Activated naive CD8-positive, alpha-beta T cell treated with anti-CD3 and anti-CD28 coated beads, Interleukin-2, amount 10 ng/mL, durations not matched to agents 7 days and 5 days (primary cell): Measurements from ENCODE around the gene GPR78. TPM values are rescaled to one million over a fixed set of nuclear protein-coding genes. Genes with fewer than 3 reads are reported as not detected.

ENCODE experiments used
- ATAC-seq: fragments of 150-1000 bp; cut with Tn5 transposase; one replicate; pipeline ENCODE4 v1.10.0; 2021; ENCODE audit warnings: low read depth, moderate library complexity
- POLR2A ChIA-PET: fragments of 350-600 bp; sonication (Branson Sonifier 250); formaldehyde crosslinking; loops from one replicate; lab custom pipeline; 2021; ENCODE audit warnings: antibody characterized with exemption; lab: Charles Lee
- DNase-seq: peaks from one replicate; pipeline ENCODE4 v3.0.0; 2021
- H3K27ac Mint-ChIP-seq: one replicate; pipeline ENCODE4 v1.8.0; 2022; ENCODE audit warnings: mild to moderate bottlenecking, mixed read lengths
- H3K27me3 Mint-ChIP-seq: one replicate; pipeline ENCODE4 v1.8.0; 2022; ENCODE audit warnings: mild to moderate bottlenecking, moderate library complexity, mixed read lengths
- H3K36me3 Mint-ChIP-seq: one replicate; pipeline ENCODE4 v1.8.0; 2021; ENCODE audit warnings: mild to moderate bottlenecking, mixed read lengths
- H3K4me1 Mint-ChIP-seq: one replicate; pipeline ENCODE4 v1.8.0; 2021; ENCODE audit warnings: mixed read lengths
- H3K4me3 Mint-ChIP-seq: one replicate; pipeline ENCODE4 v1.8.0; 2022; ENCODE audit warnings: mild to moderate bottlenecking, moderate library complexity, mixed read lengths
- H3K9me3 Mint-ChIP-seq: one replicate; pipeline ENCODE4 v1.8.0; 2021; ENCODE audit warnings: mixed read lengths
- total RNA-seq, 2 experiments: library from RNA; stranded (reverse); gene quantifications; one replicate each; pipeline ENCODE4 v1.2.3, GENCODE V29; 2021

Gene GPR78
- total RNA-seq, 2 experiments from 2014 or later = not detected

- Mint-ChIP-seq H3K4me1 (no peaks in the 10 kb centered on the region), H3K27me3 (no peaks in the 10 kb centered on the region), H3K9me3 (no peaks in the 10 kb centered on the region), H3K4me3 (no peak overlapping the region), H3K27ac (no peak overlapping the region), H3K36me3 (no peaks in the 10 kb centered on the region)
- DNase-seq (no peak), ATAC-seq (no peak)
- POLR2A ChIA-PET = no interaction called here
Measured at GRCh38 chr4:8550691-8551090, 29.5 kb upstream of the GPR78 start.

GRCh38 chr4:8552024-8552423 lies 28.2 kb upstream of the GPR78 start:
- Mint-ChIP-seq H3K9me3 (no peaks in the 10 kb centered on the region), H3K4me1 (no peaks in the 10 kb centered on the region), H3K4me3 (no peak overlapping the region), H3K27me3 (no peaks in the 10 kb centered on the region), H3K36me3 (no peaks in the 10 kb centered on the region), H3K27ac (no peak overlapping the region)
- DNase-seq = no peak
- POLR2A ChIA-PET = no interaction called here
- no peak for ATAC-seq

- H3K27ac Mint-ChIP-seq = no peak overlapping the region
- POLR2A ChIA-PET = no interaction called here
- no peaks in the 10 kb centered on the region for H3K27me3 Mint-ChIP-seq
- no peaks in the 10 kb centered on the region for H3K4me1 Mint-ChIP-seq
- no peak overlapping the region for H3K4me3 Mint-ChIP-seq
- ATAC-seq = no peak
- H3K36me3 Mint-ChIP-seq = no peaks in the 10 kb centered on the region
- H3K9me3 Mint-ChIP-seq = no peaks in the 10 kb centered on the region
- DNase-seq = no peak
Measured at GRCh38 chr4:8552581-8553205, 27.5 kb upstream of the GPR78 start.

- Mint-ChIP-seq H3K4me3 (no peak overlapping the region), H3K9me3 (no peaks in the 10 kb centered on the region), H3K27ac (no peak overlapping the region), H3K27me3 (no peaks in the 10 kb centered on the region), H3K4me1 (no peaks in the 10 kb centered on the region), H3K36me3 (no peaks in the 10 kb centered on the region)
- ATAC-seq = no peak
- DNase-seq = no peak
- POLR2A ChIA-PET = no interaction called here
Measured at GRCh38 chr4:8553216-8553615, 27.0 kb upstream of the GPR78 start.

- H3K9me3 Mint-ChIP-seq = no peaks in the 10 kb centered on the region
- H3K4me3 Mint-ChIP-seq = no peak overlapping the region
- DNase-seq (no peak), ATAC-seq (no peak)
- H3K4me1 Mint-ChIP-seq = no peaks in the 10 kb centered on the region
- POLR2A ChIA-PET = no interaction called here
- H3K36me3 Mint-ChIP-seq = no peaks in the 10 kb centered on the region
- no peaks in the 10 kb centered on the region for H3K27me3 Mint-ChIP-seq
- no peak overlapping the region for H3K27ac Mint-ChIP-seq
Measured at GRCh38 chr4:8553991-8554405, 26.2 kb upstream of the GPR78 start.

GRCh38 chr4:8554555-8555100 lies 25.6 kb upstream of the GPR78 start:
- Mint-ChIP-seq H3K4me1 (no peaks in the 10 kb centered on the region), H3K27ac (no peak overlapping the region), H3K9me3 (no peaks in the 10 kb centered on the region), H3K36me3 (no peaks in the 10 kb centered on the region), H3K27me3 (no peaks in the 10 kb centered on the region), H3K4me3 (no peak overlapping the region)
- POLR2A ChIA-PET = no interaction called here
- DNase-seq (no peak), ATAC-seq (no peak)

- no peak overlapping the region for H3K27ac Mint-ChIP-seq
- POLR2A ChIA-PET = no interaction called here
- H3K4me1 Mint-ChIP-seq = no peaks in the 10 kb centered on the region
- ATAC-seq (no peak), DNase-seq (no peak)
- H3K9me3 Mint-ChIP-seq = no peaks in the 10 kb centered on the region
- no peaks in the 10 kb centered on the region for H3K36me3 Mint-ChIP-seq
- no peaks in the 10 kb centered on the region for H3K27me3 Mint-ChIP-seq
- H3K4me3 Mint-ChIP-seq = no peak overlapping the region
Measured at GRCh38 chr4:8555716-8556115, 24.5 kb upstream of the GPR78 start.

- POLR2A ChIA-PET = no interaction called here
- H3K4me1 Mint-ChIP-seq = no peaks in the 10 kb centered on the region
- H3K27ac Mint-ChIP-seq = no peak overlapping the region
- ATAC-seq (no peak), DNase-seq (no peak)
- H3K36me3 Mint-ChIP-seq = no peaks in the 10 kb centered on the region
- H3K27me3 Mint-ChIP-seq = no peaks in the 10 kb centered on the region
- H3K4me3 Mint-ChIP-seq = no peak overlapping the region
- no peaks in the 10 kb centered on the region for H3K9me3 Mint-ChIP-seq
Measured at GRCh38 chr4:8556341-8557150, 23.6 kb upstream of the GPR78 start.

- H3K36me3 Mint-ChIP-seq = no peaks in the 10 kb centered on the region
- POLR2A ChIA-PET = no interaction called here
- DNase-seq = no peak
- H3K4me1 Mint-ChIP-seq = no peaks in the 10 kb centered on the region
- no peak overlapping the region for H3K4me3 Mint-ChIP-seq
- ATAC-seq = no peak
- no peak overlapping the region for H3K27ac Mint-ChIP-seq
- H3K27me3 Mint-ChIP-seq = no peaks in the 10 kb centered on the region
- H3K9me3 Mint-ChIP-seq = no peaks in the 10 kb centered on the region
Measured at GRCh38 chr4:8557151-8558076, 22.8 kb upstream of the GPR78 start.

- Mint-ChIP-seq H3K36me3 (no peaks in the 10 kb centered on the region), H3K27me3 (no peaks in the 10 kb centered on the region), H3K27ac (no peak overlapping the region), H3K4me1 (no peaks in the 10 kb centered on the region), H3K9me3 (no peaks in the 10 kb centered on the region), H3K4me3 (no peak overlapping the region)
- DNase-seq (no peak), ATAC-seq (no peak)
- POLR2A ChIA-PET = no interaction called here
Measured at GRCh38 chr4:8558080-8558960, 21.9 kb upstream of the GPR78 start.

GRCh38 chr4:8559011-8559410 lies 21.2 kb upstream of the GPR78 start:
- DNase-seq (no peak), ATAC-seq (no peak)
- Mint-ChIP-seq H3K4me3 (no peak overlapping the region), H3K36me3 (no peaks in the 10 kb centered on the region), H3K27me3 (no peaks in the 10 kb centered on the region), H3K9me3 (no peaks in the 10 kb centered on the region), H3K27ac (no peak overlapping the region), H3K4me1 (no peaks in the 10 kb centered on the region)
- POLR2A ChIA-PET = no interaction called here

GRCh38 chr4:8559524-8560264 lies 20.5 kb upstream of the GPR78 start:
- POLR2A ChIA-PET = no interaction called here
- DNase-seq (no peak), ATAC-seq (no peak)
- H3K4me1 Mint-ChIP-seq = no peaks in the 10 kb centered on the region
- H3K36me3 Mint-ChIP-seq = no peaks in the 10 kb centered on the region
- H3K27ac Mint-ChIP-seq = no peak overlapping the region
- H3K27me3 Mint-ChIP-seq = no peaks in the 10 kb centered on the region
- no peak overlapping the region for H3K4me3 Mint-ChIP-seq
- no peaks in the 10 kb centered on the region for H3K9me3 Mint-ChIP-seq
